ENCODE data around the gene CCDC178. TPM values are rescaled to one million over a fixed set of nuclear protein-coding genes. Genes with fewer than 3 reads are reported as not detected.
"Not testable (repeated sequence)": the region's sequence is repeated elsewhere in the genome, so short reads cannot be mapped to it uniquely, and the experiment has no call there.

Gene CCDC178
- total RNA-seq, 1 donor from 2014 or later: 2.9 TPM

GRCh38 chr18:33022370-33022769 lies 418.2 kb downstream of the CCDC178 start:
- no peak for DNase-seq (ENCODE audit: extremely low read depth, low read depth, low spot score)

GRCh38 chr18:33020877-33021276 lies 419.6 kb downstream of the CCDC178 start:
- no peak for DNase-seq (ENCODE audit: extremely low read depth, low read depth, low spot score)

GRCh38 chr18:33014060-33014796 lies 426.3 kb downstream of the CCDC178 start:
- DNase-seq (ENCODE audit: extremely low read depth, low read depth, low spot score): peak; percentile 65

- peak; percentile 58 for DNase-seq (ENCODE audit: extremely low read depth, low read depth, low spot score)
Observed at GRCh38 chr18:33010149-33010548, 430.4 kb downstream of the CCDC178 start.

- DNase-seq (ENCODE audit: extremely low read depth, low read depth, low spot score): no peak
Observed at GRCh38 chr18:32998921-32999320, 441.6 kb downstream of the CCDC178 start.

GRCh38 chr18:32998285-32998684 lies 442.2 kb downstream of the CCDC178 start:
- DNase-seq (ENCODE audit: extremely low read depth, low read depth, low spot score): no peak

- no peak for DNase-seq (ENCODE audit: extremely low read depth, low read depth, low spot score)
Observed at GRCh38 chr18:32983721-32984120, 456.8 kb downstream of the CCDC178 start.

GRCh38 chr18:32980896-32981295 lies 459.6 kb downstream of the CCDC178 start:
- no peak for DNase-seq (ENCODE audit: extremely low read depth, low read depth, low spot score)

GRCh38 chr18:32975501-32975900 lies 465.0 kb downstream of the CCDC178 start:
- no peak for DNase-seq (ENCODE audit: extremely low read depth, low read depth, low spot score)

- DNase-seq (ENCODE audit: extremely low read depth, low read depth, low spot score): no peak
Observed at GRCh38 chr18:32975163-32975436, 465.4 kb downstream of the CCDC178 start.

- no peak for DNase-seq (ENCODE audit: extremely low read depth, low read depth, low spot score)
Observed at GRCh38 chr18:32974421-32975162, 465.9 kb downstream of the CCDC178 start.

- DNase-seq (ENCODE audit: extremely low read depth, low read depth, low spot score): no peak
Observed at GRCh38 chr18:32968248-32968647, 472.3 kb downstream of the CCDC178 start.

GRCh38 chr18:32966141-32966540 lies 474.4 kb downstream of the CCDC178 start:
- DNase-seq (ENCODE audit: extremely low read depth, low read depth, low spot score): no peak

GRCh38 chr18:32961538-32961937 lies 479.0 kb downstream of the CCDC178 start:
- DNase-seq (ENCODE audit: extremely low read depth, low read depth, low spot score): no peak

GRCh38 chr18:32958746-32959145 lies 481.8 kb downstream of the CCDC178 start:
- no peak for DNase-seq (ENCODE audit: extremely low read depth, low read depth, low spot score)

- no peak for DNase-seq (ENCODE audit: extremely low read depth, low read depth, low spot score)
Observed at GRCh38 chr18:32956591-32957315, 483.8 kb downstream of the CCDC178 start.

GRCh38 chr18:32952318-32952717 lies 488.2 kb downstream of the CCDC178 start:
- not testable (repeated sequence) for DNase-seq (ENCODE audit: extremely low read depth, low read depth, low spot score)

GRCh38 chr18:32937597-32937996 lies 502.9 kb downstream of the CCDC178 start:
- DNase-seq (ENCODE audit: extremely low read depth, low read depth, low spot score): no peak

GRCh38 chr18:32937066-32937465 lies 503.5 kb downstream of the CCDC178 start:
- no peak for DNase-seq (ENCODE audit: extremely low read depth, low read depth, low spot score)

GRCh38 chr18:32934201-32934600 lies 506.3 kb downstream of the CCDC178 start:
- no peak for DNase-seq (ENCODE audit: extremely low read depth, low read depth, low spot score)

- peak; percentile 14 for DNase-seq (ENCODE audit: extremely low read depth, low read depth, low spot score)
Observed at GRCh38 chr18:32930695-32931301, 509.7 kb downstream of the CCDC178 start.

All from glomerular endothelial cell (primary cell).